Measurements from ENCODE around the gene ZNF560.

DNA sequence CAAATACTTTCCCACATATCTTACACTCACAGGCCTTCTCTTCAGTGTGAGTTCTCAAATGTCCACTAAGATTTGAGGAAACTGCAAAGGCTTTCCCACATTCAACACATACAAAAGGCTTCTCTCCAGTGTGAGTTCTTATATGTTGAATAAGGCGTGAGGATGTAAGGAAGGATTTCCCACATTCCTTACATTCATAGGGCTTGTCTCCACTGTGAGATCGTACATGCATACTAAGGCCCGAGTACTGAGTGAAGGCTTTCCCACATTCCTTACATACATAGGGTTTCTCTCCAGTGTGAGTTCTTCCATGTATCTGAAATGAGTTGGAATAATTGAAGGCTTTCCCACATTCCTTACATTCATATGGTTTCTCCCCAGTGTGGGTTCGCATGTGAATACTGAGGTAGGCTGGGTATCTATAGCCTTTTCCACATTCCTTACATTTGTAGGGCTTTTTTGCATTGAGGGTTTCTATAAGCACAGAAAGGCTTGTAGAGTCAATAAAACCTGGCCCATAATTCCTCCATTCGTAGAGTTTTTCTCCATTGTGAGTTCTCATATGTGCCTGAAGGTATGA lies 30.4 kb upstream of the ZNF560 start:
- TF ChIP-seq, protein P1, sequence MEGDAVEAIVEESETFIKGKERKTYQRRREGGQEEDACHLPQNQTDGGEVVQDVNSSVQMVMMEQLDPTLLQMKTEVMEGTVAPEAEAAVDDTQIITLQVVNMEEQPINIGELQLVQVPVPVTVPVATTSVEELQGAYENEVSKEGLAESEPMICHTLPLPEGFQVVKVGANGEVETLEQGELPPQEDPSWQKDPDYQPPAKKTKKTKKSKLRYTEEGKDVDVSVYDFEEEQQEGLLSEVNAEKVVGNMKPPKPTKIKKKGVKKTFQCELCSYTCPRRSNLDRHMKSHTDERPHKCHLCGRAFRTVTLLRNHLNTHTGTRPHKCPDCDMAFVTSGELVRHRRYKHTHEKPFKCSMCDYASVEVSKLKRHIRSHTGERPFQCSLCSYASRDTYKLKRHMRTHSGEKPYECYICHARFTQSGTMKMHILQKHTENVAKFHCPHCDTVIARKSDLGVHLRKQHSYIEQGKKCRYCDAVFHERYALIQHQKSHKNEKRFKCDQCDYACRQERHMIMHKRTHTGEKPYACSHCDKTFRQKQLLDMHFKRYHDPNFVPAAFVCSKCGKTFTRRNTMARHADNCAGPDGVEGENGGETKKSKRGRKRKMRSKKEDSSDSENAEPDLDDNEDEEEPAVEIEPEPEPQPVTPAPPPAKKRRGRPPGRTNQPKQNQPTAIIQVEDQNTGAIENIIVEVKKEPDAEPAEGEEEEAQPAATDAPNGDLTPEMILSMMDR (IDR thresholded peaks at IDR 0.05): no peak
- no peak for TF ChIP-seq POLR2A (IDR thresholded peaks at IDR 0.05)
